Activated gamma-delta T cell treated with Interleukin-2 at 50 U/mL for 16 hours (primary cell): ENCODE results near the gene ADSL.

Experiments
- DNase-seq: peaks from one replicate; pipeline ENCODE4 v3.0.0-alpha.2; 2020

The ADSL gene

GRCh38 chr22:40420341-40421081 lies 74.2 kb downstream of the ADSL start:
- DNase-seq: no peak

DNA sequence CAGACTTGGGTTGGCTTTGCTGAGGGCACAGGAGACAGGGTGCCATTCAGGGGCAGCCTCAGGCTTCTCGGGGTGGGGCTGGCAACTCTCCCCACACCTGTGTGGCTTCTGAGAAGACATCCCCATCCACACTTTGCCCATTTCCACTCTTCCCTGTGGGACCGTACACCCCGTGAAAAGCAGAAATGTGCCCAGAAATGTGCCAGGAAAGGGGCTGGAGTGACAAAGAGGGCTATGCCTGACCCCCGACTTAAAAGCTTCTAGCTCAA lies 74.7 kb downstream of the ADSL start:
- no peak for DNase-seq

DNA sequence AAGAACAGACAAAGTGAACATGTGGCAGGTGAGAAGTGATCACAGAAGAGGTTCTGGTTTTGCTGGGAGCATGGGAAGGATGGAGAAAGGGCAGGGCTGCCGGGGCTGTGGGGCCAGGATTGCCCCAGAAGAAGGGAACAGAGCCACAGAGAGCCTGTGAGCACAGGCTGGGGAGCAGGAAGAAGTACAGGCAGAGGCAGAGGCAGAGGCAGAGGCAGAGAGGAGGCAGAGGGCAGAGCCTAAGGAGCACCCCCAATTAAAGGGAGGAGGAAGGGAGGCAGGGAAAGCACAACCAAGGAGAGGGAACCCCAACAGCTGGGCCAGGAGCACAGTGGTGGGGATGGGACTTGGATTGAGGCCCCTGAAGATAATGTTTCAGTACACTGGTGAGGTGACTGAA lies 75.6 kb downstream of the ADSL start:
- no peak for DNase-seq

- DNase-seq: no peak
Measured at GRCh38 chr22:40422558-40423309, 76.4 kb downstream of the ADSL start.

DNA sequence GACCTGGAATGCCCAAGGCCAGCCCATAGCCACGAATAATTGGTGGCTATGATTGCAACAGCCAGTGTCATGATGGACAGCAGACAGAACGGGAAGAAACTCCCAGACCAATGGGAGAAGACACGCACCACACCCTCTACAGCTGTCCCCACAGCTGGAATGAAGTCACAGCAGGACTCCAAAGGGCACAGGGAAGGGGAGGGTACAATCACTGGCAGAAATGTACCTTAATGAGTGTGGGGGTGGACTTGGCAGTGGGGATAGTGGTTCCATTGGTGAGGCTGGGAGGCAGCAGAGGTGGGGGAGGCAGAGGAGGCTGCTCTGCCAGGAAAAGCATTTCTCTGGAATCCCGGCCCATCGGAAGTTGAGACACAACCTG lies 77.0 kb downstream of the ADSL start:
- no peak for DNase-seq

- DNase-seq: no peak
Measured at GRCh38 chr22:40423882-40424640, 77.8 kb downstream of the ADSL start.

GRCh38 chr22:40425082-40425481 lies 78.8 kb downstream of the ADSL start:
- no peak for DNase-seq

DNA sequence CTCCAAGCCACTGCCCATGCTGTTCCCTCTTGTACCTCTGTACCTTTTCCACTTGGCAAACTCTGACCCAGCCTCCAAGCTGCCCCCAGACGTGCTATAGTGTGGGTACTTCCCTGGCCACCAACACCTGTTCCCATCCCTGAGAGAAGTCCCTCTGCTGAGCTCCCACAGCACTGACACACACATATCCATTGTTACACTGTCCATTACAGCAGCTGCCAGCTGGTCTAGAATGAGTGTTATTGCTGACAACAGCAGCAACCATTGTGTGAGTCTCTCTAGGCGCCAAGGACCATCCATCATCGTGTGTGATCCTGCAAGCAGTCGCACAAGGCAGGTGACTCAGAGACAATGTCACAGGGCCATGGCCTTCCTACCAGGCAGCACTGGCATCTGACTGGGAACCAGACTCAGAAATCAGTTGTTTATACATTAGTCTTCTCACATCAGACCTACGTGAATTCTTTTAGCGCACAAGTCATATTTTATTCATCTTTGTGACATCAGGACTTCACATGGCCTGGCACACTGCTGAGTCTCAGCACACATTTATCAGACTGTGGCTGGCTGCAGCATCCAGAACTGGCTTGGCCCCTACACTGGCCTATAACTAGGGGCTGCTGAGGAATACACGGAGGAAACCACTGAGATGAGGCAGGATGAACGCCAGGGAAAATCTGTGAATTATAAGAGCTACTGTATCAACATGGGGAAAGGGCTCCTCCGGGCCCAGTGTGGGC lies 80.5 kb downstream of the ADSL start:
- no peak for DNase-seq

DNA sequence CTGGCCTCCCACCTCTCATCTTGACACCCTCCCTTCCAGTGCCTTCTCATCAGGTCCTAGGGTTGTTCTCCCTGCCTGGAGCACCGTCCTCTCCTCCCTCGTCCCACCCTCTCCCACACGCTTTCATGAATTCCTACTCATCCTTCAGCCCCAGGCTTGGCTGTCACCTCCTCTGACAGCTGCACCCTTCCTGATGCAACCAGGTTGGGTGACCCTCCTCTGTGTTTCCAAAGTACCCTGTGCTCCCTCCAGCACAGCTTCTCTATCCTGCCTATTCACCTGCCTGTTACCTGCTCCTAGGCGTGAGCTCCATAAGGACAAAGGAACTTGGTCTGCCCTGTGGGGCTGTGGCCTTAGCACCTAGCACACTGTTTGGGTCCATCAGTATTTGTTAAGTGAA lies 82.5 kb downstream of the ADSL start:
- DNase-seq: no peak

GRCh38 chr22:40429481-40429880 lies 83.2 kb downstream of the ADSL start:
- DNase-seq: no peak

DNA sequence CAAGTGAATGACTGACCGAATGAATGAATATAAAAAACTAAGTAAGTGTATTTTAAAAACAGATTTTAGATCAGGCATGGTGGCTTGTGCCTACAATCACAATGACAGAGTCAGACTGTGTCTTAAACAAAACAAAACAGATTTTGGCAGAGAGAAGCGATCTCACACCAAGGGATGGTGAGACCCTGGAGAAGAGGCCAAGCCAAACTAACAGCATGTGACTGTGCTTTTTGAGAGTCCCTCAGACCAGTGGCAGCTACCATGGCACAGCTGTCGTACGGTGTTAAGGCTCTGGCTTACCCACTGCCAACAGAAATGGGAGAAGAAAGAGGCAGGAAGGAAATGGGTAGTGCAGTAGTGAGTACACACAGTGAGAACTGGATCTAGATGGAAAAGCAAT lies 84.7 kb downstream of the ADSL start:
- DNase-seq: no peak

GRCh38 chr22:40432157-40432556 lies 85.9 kb downstream of the ADSL start:
- DNase-seq: no peak

GRCh38 chr22:40432625-40433024 lies 86.3 kb downstream of the ADSL start:
- DNase-seq: no peak

DNA sequence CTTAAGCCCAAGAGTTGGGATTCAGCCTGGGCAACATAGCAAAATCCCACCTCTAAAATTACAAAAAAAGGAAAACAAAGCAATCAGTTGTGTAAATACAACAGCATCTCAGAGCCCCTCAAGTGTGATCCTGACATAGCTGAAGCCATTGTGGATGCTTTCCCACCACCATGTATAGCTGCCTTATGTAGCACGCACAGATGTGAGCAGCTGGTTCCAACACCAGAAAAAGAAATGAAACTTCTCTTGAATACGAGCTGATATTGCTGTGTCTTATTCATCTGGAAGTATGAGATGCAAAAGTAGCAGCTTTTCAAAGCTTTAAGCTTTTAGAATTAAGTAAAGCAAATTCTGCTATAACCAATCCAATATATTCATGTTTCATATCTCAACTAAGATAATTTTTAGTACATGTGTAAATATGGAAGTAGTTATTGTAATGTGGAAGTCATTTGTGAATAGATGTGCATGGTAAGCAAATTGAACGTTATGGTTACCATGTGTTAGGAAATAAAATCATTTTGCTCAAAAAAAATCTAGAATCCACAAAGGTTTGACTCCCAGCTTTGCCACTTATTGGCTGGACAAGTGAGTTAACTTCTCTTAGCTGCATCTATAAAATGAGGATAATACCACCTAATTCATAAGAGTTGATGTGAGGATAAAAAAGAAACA lies 87.3 kb downstream of the ADSL start:
- no peak for DNase-seq

DNA sequence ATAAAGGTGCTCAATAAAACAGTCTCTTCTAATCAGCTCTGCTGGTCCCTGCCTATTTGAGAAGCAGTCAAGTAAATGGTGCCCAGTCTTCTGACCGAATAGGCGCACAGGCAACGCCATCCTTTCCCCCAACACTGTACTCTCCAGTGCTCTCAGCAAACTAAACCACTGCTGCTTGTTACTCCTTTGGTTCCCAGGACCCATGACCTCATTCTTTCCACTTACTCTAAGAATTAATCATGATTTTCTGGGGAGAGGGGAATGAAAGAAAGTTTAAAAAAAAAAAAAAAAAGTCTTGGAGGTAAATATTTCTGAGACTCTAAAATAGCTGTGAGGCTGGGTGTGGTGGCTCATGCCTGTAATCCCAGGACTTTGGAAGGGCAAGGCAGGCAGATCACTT lies 87.8 kb downstream of the ADSL start:
- no peak for DNase-seq

- no peak for DNase-seq
Measured at GRCh38 chr22:40434745-40435144, 88.4 kb downstream of the ADSL start.

- no peak for DNase-seq
Measured at GRCh38 chr22:40436505-40437431, 90.5 kb downstream of the ADSL start.
